Measurements from ENCODE around the gene CREB3L1. TPM values are rescaled to one million over a fixed set of nuclear protein-coding genes. Genes with fewer than 3 reads are reported as not detected.
"Not testable (repeated sequence)": the region's sequence is repeated elsewhere in the genome, so short reads cannot be mapped to it uniquely, and the experiment has no call there.

The CREB3L1 gene
- polyA plus RNA-seq, 3 donors, result 11.7 to 18.9 (median 16.6) TPM

GRCh38 chr11:46242952-46243795 is 34.3 kb upstream of the CREB3L1 start:
- DNase-seq (ENCODE audit: extremely low read depth in 1 of 11, low read depth in 9 of 11, low spot score in 4 of 11), result peak; percentile 79 to 90 (median 85)

GRCh38 chr11:46243796-46244109 is 33.7 kb upstream of the CREB3L1 start:
- no peak for DNase-seq (ENCODE audit: extremely low read depth in 1 of 11, low read depth in 9 of 11, low spot score in 4 of 11)

DNA sequence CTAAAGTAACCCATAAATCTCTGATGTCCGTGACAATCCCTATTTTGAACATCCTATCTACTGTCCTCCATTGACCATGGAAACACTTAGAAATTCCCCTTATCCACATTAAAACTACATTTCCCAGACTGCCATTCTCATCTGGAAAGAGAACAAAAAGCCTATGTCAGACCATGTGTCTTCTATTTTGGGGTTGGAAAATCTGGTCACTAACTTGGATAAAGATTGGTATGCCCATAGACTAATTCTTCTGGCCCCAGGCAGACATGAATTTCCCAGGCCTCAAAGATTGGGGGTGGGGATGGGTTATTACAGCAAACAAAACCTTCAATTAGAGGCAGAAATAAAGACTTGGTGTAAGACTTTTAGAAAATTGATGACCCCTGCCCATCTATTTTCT is 30.9 kb upstream of the CREB3L1 start:
- DNase-seq (ENCODE audit: extremely low read depth in 1 of 11, low read depth in 9 of 11, low spot score in 4 of 11), result no peak

DNA sequence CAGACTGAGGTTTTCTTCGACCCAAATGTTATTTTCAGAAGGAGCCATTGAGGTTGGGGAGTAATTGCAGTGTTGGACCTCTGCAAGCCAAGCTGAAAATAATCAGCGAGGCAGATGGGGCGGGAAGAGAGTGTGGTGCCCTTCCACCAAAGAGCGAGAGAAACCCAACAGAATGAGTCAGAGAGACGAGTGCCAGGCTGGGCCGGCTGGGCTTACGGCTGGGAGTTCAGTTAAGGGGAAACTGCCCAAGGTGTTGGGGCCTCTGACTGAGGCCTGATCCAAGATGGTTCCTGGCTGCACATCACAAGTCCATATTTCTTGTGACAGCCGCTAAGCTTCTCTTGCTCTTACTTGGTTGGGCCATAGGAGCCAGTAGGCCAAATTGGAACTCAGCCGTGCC is 30.4 kb upstream of the CREB3L1 start:
- DNase-seq (ENCODE audit: extremely low read depth in 1 of 11, low read depth in 9 of 11, low spot score in 4 of 11), result no peak

DNA sequence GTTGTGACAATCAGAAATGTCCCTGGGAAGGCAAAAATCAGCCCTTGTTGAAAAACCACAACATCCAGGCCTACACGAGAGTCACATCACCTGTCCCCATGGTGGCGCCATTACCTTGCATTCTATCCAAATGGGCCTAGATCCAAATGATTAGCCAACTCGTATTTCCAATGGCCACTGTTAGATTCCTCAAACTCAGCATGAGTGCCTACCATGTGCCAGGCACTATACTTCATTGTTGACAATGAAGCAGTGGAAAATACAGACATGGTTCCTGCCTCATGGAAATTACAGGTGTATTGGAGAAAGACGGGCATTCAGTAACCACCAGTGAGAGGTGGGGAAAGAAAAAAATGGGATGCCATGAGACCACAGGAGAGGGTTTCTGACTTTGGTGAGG is 29.8 kb upstream of the CREB3L1 start:
- DNase-seq (ENCODE audit: extremely low read depth in 1 of 11, low read depth in 9 of 11, low spot score in 4 of 11), result peak in 2 of 11 donors; percentile 30 to 42

DNA sequence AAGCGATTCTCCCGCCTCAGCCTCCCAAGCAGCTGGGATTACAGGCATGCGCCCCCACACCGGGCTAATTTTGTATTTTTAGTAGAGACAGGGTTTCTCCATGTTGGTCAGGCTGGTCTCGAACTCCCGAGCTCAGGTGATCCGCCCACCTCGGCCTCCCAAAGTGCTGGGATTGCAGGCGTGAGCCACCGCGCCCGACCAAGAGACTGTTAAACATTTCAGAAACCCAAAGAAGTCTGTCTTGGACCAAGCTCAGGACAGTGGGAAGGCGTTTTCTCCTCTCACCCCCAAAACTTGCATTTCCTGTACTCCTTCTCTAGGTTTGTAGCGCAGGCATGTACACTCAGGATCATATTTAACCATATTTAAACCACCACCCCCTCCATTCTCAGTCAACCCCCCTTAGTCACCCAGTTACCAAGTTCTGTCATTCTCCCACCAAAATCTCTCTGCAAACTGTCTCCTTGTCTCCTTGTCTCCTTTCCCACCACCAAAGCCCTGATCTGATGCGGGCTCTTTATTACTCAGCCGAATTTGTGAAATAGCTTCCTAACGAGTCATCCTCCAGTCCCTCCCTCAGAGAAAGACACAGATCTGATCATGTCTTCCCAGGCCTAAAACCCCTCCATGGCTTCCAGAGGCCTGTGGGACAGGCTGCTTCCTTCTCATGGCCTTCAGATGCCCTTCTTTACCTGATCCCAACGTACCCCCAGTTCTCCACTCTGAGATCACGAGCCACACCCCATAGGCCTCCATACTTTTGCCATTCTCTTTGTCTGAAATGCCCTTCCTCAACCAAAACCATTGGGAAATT is 29.0 kb upstream of the CREB3L1 start:
- no peak for DNase-seq (ENCODE audit: extremely low read depth in 1 of 11, low read depth in 9 of 11, low spot score in 4 of 11)

GRCh38 chr11:46249103-46249937 is 28.1 kb upstream of the CREB3L1 start:
- DNase-seq (ENCODE audit: extremely low read depth in 1 of 11, low read depth in 9 of 11, low spot score in 4 of 11), result no peak

DNA sequence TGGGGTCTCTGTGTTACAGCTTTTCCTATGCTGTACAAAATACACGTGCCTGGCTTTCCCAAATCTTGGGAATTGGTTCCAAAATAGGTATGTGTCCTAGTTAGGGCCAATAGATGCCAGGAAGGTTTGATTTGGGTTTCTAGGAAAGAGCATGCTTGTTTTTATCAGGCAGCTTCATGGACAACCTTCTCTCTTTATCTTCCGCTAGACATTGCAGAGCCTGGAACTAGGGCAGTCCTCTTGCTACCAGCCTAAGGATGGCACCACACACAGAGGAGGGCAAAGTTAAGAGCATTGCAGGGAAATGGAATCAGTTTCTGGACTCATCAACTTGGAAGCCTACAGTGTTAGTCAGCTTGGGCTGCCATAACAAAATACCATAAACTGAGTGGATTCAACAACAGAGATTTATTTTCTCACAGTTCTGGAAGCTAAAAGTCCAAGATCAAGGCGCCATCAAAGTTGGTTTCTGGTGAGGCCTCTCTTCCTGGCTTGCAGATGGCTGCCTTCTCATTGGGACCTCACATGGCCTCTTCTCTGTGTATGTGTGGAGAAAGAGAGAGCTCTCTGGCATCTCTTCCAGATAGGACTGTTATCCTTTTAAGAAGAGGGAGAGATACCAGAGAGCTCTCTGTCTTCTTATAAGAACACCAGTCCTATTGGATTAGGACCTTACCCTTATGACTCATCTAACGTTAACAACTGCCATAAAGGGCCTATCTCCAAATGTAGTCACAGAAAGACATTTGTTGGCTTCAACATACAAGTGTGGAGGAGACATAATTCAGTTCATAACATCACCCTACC is 27.3 kb upstream of the CREB3L1 start:
- DNase-seq (ENCODE audit: extremely low read depth in 1 of 11, low read depth in 9 of 11, low spot score in 4 of 11), result no peak

DNA sequence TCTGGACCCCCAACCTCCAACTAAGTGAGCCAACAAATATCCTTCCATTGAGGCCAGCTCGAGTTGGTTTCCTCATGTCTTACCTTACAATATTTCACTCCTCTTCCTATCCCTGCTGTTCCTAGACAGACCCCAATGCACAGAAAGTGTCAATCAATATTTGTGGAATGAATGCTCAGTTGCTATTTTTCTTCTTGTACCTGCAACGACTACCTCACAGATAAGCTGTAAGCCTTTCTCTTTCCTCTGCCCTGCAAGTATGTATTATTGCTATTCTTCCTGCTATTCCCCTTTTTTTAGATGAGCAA is 26.8 kb upstream of the CREB3L1 start:
- no peak for DNase-seq (ENCODE audit: extremely low read depth in 1 of 11, low read depth in 9 of 11, low spot score in 4 of 11)

GRCh38 chr11:46251954-46252353 is 25.5 kb upstream of the CREB3L1 start:
- no peak for DNase-seq (ENCODE audit: extremely low read depth in 1 of 11, low read depth in 9 of 11, low spot score in 4 of 11)

- DNase-seq (ENCODE audit: extremely low read depth in 1 of 11, low read depth in 9 of 11, low spot score in 4 of 11), result no peak
These were observed 25.0 kb upstream of the CREB3L1 start for GRCh38 chr11:46252373-46252914.

GRCh38 chr11:46253258-46254132 is 24.0 kb upstream of the CREB3L1 start:
- no peak for DNase-seq (ENCODE audit: extremely low read depth in 1 of 11, low read depth in 9 of 11, low spot score in 4 of 11)

DNA sequence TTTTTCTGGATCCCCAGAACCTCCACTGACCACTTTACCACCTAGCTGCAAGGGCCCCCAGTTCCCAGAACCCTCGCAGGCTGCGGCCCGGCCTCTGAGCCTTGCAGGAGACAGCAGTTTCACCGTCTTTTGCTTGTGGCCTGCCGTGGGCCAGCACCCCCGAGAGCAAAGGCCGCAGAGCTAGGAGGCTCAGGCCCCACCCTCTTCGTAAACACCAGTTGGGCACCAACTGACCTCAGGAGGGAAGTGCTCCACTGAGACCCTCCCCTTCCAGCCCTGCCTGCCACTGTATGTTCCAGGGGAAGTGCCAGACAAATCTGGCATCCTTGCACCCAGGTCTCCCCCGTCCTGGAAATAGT is 23.4 kb upstream of the CREB3L1 start:
- DNase-seq (ENCODE audit: extremely low read depth in 1 of 11, low read depth in 9 of 11, low spot score in 4 of 11), result no peak

- DNase-seq (ENCODE audit: extremely low read depth in 1 of 11, low read depth in 9 of 11, low spot score in 4 of 11), result no peak
These were observed 20.9 kb upstream of the CREB3L1 start for GRCh38 chr11:46256540-46257001.

GRCh38 chr11:46259347-46259746 is 18.1 kb upstream of the CREB3L1 start:
- DNase-seq (ENCODE audit: extremely low read depth in 1 of 11, low read depth in 9 of 11, low spot score in 4 of 11), result not testable (repeated sequence)

DNA sequence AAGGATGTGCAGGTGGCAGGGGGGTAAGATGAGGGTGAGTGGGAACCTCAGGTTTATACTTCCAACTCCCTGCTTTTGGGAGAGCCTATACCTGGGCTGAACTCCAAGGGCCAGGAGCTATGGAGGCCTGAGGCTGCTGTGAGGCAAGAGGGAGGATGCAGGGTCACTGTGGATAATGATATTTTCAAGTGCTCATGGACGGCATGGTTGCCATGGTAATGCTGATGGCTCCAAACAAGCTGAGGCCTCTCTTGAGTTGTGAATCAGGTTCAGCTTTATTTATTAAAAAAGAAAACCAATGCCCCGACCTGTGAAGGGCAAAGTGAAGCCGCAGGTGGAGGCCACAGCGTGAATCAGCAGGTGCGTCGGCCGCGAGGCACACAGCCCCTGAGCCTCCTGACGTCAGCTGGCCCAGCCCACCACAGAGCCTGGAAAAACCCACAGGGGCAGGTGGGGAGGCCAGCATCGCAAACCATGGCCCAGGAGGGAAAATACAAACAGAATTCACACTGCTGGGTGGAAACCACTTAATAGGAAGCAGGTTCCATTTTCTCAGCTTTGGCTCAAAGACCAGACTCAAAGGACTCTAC is 17.4 kb upstream of the CREB3L1 start:
- DNase-seq (ENCODE audit: extremely low read depth in 1 of 11, low read depth in 9 of 11, low spot score in 4 of 11), result no peak

DNA sequence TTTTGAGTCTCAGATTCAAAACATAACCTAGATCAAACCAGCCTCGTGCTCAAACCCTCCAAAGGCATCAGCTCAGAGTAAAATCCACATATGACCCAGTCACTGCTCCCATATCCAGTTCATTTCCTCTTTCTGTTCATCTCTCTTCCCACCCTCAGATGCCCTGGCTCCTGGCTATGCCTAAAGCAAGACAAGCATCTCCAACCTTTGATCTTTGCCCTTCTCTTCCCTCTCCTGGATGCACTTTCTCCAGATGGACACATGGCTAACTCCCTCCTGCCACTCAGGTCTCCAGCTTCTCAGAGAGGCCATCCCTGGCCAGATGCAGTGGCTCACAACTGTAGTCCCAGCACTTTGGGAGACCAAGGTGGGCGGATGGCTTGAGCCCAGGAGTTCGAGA is 14.3 kb upstream of the CREB3L1 start:
- no peak for DNase-seq (ENCODE audit: extremely low read depth in 1 of 11, low read depth in 9 of 11, low spot score in 4 of 11)
